ENCODE measurements around the gene ANAPC15. TPM values are rescaled to one million over a fixed set of nuclear protein-coding genes. Genes with fewer than 3 reads are reported as not detected.

Gene ANAPC15
- polyA plus RNA-seq, 1 of the 3 experiments (the other 2 are of a cell fraction) = 92.3 TPM

DNA sequence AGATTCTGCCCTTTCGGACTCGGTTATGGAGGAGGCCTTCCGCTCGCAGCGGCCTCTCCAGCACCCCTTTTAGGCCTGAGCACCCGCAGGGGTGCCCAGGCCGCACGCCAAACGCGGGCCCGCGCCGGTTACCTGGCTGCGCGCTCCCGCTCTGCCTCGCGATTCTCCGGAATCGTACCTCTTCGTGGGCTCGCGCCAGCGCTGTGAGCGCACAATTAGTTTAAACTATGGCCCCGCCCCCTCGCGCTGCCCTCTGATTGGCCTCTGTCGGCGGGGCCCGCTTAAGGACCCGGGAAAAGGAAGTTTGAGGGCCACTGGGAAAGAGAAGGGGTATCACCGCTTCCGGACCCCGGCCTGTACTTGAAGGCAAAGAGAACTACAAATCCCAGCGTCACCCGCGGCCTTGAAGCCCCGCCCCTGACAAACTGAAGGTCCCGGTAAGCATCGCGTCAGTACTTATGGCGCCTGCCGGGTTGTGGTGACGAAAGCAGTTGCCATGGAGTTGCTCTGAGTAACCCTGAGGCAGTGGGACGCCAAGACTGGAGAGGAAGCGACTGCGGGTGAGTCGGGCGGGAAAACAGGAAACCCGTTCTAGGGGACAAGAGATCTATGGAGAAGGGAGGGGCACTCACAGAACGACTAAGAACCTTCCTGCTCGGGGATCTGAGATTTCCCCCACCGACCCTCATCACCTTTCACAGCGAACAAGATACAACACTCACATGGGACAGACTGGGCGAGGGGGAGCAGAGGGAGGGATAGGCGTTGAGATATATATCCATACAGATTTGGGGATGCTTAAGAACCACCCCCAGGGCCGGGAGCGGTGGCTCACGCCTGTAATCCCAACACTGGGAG lies 31.9 kb downstream of the ANAPC15 start, which contains the start of the genes LRRC51 and NUMA1:
TSS of gene LRRC51 (plus strand) at position 525 of the 858 bp plus-strand sequence. CDS start 8,234 bp downstream, outside the sequence.
TSS of gene NUMA1 (minus strand) at position 217 of the 858 bp plus-strand sequence. CDS start 44,599 bp downstream, outside the sequence.
- ChIA-PET CTCF (interaction anchor here (1.4 to 7.8 kb wide), 4 partner anchors 17 to 350 kb away, joined by 3 to 99 read pairs (median 5); no protein-coding TSS in a partner anchor), POLR2A (interaction anchor here (0.6 to 1.6 kb wide), 4 partner anchors 11 to 52 kb away, joined by 3 to 6 read pairs (median 3); no protein-coding TSS in a partner anchor)
- Histone ChIP-seq H3K4me1 (ENCODE audit: control insufficient read depth in 1 of 2, insufficient read depth in 2 of 2, low read depth in 1 of 2, low read length in 1 of 2) (peaks cover 8 to 20% of the 10 kb centered on the region in 2 experiments; a peak in 3 of 4 replicates), H3F3A (replicated peaks; ENCODE audit: insufficient read depth) (no peaks in the 10 kb centered on the region), H3K79me2 (ENCODE audit: insufficient read depth) (peaks cover 46% of the 10 kb centered on the region), H3K9ac (peak within 1 kb of the TSS; percentile 78), H3K27ac (ENCODE audit: low read depth in 2 of 2, low read length in 1 of 2) (peak within 1 kb of the TSS; percentile 88), H3K4me3 (ENCODE audit: low read depth in 2 of 2, low read length in 1 of 2) (peak within 1 kb of the TSS; percentile 70 to 78), H3K36me3 (replicated peaks in 1 of 2; ENCODE audit: control insufficient read depth in 1 of 2, insufficient read depth in 2 of 2, low read length in 1 of 2) (no peaks in the 10 kb centered on the region), H3K4me2 (peak within 1 kb of the TSS; percentile 79), H4K20me1 (ENCODE audit: insufficient read depth) (no peaks in the 10 kb centered on the region), H2AFZ (ENCODE audit: low read depth) (peak within 1 kb of the TSS; percentile 88), H3K9me2 (no peaks in the 10 kb centered on the region), H3K9me3 (no peaks in the 10 kb centered on the region), H3K27me3 (ENCODE audit: insufficient read depth) (no peaks in the 10 kb centered on the region)
- peak; percentile 92 for DNase-seq
- WGBS (ENCODE audit: low lambda C conversion rate) = under 1% methylated on average over 52 of the region's 60 CpGs
- TF ChIP-seq FOSL2 (IDR thresholded peaks at IDR 0.05; ENCODE audit: borderline replicate concordance, low read depth) = no peak
- no peak for TF ChIP-seq EZH2phosphoT487 (IDR thresholded peaks at IDR 0.05; ENCODE audit: borderline replicate concordance, low read depth)
- TF ChIP-seq GATA2 (CRISPR knock-in tag; IDR thresholded peaks at IDR 0.05) = no peak
- TF ChIP-seq SIN3A (IDR thresholded peaks at IDR 0.05; ENCODE audit: borderline replicate concordance, low read depth, low read length) = 0 out of 2 replicates have a peak, but pooled peaks have one; percentile 23
- peak; percentile 65 for TF ChIP-seq FOXM1 (IDR thresholded peaks at IDR 0.05; ENCODE audit: low read depth)
- no peak for TF ChIP-seq FOXJ3 (CRISPR knock-in tag; IDR thresholded peaks at IDR 0.05)
- TF ChIP-seq, protein P1, sequence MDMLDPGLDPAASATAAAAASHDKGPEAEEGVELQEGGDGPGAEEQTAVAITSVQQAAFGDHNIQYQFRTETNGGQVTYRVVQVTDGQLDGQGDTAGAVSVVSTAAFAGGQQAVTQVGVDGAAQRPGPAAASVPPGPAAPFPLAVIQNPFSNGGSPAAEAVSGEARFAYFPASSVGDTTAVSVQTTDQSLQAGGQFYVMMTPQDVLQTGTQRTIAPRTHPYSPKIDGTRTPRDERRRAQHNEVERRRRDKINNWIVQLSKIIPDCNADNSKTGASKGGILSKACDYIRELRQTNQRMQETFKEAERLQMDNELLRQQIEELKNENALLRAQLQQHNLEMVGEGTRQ (IDR thresholded peaks at IDR 0.05; ENCODE audit: borderline replicate concordance, low read depth, low read length) = no peak
- no peak for TF ChIP-seq SMC3 (IDR thresholded peaks at IDR 0.05; ENCODE audit: low read depth, low read length)
- TF ChIP-seq RXRA (IDR thresholded peaks at IDR 0.05; ENCODE audit: borderline replicate concordance, low read depth) = no peak
- TF ChIP-seq JUND (IDR thresholded peaks at IDR 0.05) = no peak
- TF ChIP-seq MEF2A (IDR thresholded peaks at IDR 0.05; ENCODE audit: borderline replicate concordance, low read depth) = no peak
- TF ChIP-seq POLR2AphosphoS5 (IDR thresholded peaks at IDR 0.05; ENCODE audit: low read depth, low read length) = peak; percentile 36; the same call in 1 of the 2 replicates
- no peak for TF ChIP-seq TEAD4 (IDR thresholded peaks at IDR 0.05; ENCODE audit: borderline replicate concordance, insufficient read depth)
- no peak; a peak in 1 of 4 replicates for TF ChIP-seq EP300 (IDR thresholded peaks at IDR 0.05; ENCODE audit: borderline replicate concordance in 1 of 2, low read depth in 1 of 2, low read length in 1 of 2)
- no peak; the same call in 1 of the 2 replicates for TF ChIP-seq NFIC (IDR thresholded peaks at IDR 0.05; ENCODE audit: borderline replicate concordance)
- TF ChIP-seq ELF1 (IDR thresholded peaks at IDR 0.05) = peak; percentile 96
- TF ChIP-seq, protein P2, sequence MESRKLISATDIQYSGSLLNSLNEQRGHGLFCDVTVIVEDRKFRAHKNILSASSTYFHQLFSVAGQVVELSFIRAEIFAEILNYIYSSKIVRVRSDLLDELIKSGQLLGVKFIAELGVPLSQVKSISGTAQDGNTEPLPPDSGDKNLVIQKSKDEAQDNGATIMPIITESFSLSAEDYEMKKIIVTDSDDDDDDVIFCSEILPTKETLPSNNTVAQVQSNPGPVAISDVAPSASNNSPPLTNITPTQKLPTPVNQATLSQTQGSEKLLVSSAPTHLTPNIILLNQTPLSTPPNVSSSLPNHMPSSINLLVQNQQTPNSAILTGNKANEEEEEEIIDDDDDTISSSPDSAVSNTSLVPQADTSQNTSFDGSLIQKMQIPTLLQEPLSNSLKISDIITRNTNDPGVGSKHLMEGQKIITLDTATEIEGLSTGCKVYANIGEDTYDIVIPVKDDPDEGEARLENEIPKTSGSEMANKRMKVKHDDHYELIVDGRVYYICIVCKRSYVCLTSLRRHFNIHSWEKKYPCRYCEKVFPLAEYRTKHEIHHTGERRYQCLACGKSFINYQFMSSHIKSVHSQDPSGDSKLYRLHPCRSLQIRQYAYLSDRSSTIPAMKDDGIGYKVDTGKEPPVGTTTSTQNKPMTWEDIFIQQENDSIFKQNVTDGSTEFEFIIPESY (IDR thresholded peaks at IDR 0.05; ENCODE audit: borderline replicate concordance, low read depth) = peak; percentile 86
- TF ChIP-seq, protein P3, sequence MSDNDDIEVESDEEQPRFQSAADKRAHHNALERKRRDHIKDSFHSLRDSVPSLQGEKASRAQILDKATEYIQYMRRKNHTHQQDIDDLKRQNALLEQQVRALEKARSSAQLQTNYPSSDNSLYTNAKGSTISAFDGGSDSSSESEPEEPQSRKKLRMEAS (IDR thresholded peaks at IDR 0.05; ENCODE audit: low read depth) = peak; percentile 69
- TF ChIP-seq, protein P4, sequence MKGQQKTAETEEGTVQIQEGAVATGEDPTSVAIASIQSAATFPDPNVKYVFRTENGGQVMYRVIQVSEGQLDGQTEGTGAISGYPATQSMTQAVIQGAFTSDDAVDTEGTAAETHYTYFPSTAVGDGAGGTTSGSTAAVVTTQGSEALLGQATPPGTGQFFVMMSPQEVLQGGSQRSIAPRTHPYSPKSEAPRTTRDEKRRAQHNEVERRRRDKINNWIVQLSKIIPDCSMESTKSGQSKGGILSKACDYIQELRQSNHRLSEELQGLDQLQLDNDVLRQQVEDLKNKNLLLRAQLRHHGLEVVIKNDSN (IDR thresholded peaks at IDR 0.05; ENCODE audit: borderline replicate concordance, low read depth) = no peak
- TF ChIP-seq, protein P5, sequence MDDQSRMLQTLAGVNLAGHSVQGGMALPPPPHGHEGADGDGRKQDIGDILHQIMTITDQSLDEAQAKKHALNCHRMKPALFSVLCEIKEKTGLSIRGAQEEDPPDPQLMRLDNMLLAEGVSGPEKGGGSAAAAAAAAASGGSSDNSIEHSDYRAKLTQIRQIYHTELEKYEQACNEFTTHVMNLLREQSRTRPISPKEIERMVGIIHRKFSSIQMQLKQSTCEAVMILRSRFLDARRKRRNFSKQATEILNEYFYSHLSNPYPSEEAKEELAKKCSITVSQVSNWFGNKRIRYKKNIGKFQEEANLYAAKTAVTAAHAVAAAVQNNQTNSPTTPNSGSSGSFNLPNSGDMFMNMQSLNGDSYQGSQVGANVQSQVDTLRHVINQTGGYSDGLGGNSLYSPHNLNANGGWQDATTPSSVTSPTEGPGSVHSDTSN (IDR thresholded peaks at IDR 0.05) = no peak; the same call in 1 of the 2 replicates
- no peak; the same call in 1 of the 2 replicates for TF ChIP-seq RCOR1 (IDR thresholded peaks at IDR 0.05; ENCODE audit: low read length)
- TF ChIP-seq MXI1 (IDR thresholded peaks at IDR 0.05; ENCODE audit: low read depth, low read length) = peak; percentile 95
- TF ChIP-seq, protein P6, sequence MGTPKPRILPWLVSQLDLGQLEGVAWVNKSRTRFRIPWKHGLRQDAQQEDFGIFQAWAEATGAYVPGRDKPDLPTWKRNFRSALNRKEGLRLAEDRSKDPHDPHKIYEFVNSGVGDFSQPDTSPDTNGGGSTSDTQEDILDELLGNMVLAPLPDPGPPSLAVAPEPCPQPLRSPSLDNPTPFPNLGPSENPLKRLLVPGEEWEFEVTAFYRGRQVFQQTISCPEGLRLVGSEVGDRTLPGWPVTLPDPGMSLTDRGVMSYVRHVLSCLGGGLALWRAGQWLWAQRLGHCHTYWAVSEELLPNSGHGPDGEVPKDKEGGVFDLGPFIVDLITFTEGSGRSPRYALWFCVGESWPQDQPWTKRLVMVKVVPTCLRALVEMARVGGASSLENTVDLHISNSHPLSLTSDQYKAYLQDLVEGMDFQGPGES (IDR thresholded peaks at IDR 0.05; ENCODE audit: low read depth, low read length) = peak; percentile 27; the same call in 1 of the 2 replicates
- TF ChIP-seq GABPA (IDR thresholded peaks at IDR 0.05; ENCODE audit: low read depth) = peak; percentile 89
- peak; percentile 64; the same call in 1 of the 2 replicates for TF ChIP-seq TAF1 (IDR thresholded peaks at IDR 0.05; ENCODE audit: borderline replicate concordance, low read depth, low read length)
- no peak for TF ChIP-seq RAD21 (IDR thresholded peaks at IDR 0.05; ENCODE audit: low read length)
